ENCODE data around the gene TEAD3.
"Not testable (repeated sequence)": the region's sequence is repeated elsewhere in the genome, so short reads cannot be mapped to it uniquely, and the experiment has no call there.

GRCh38 chr6:35535847-35536246 is 39.0 kb upstream of the TEAD3 start:
- not testable (repeated sequence) for TF ChIP-seq CTCF, POLR2A (IDR thresholded peaks at IDR 0.05)

All from right lobe of liver (tissue), 4 donors.